H1 (cell line): ENCODE results near the gene CCDC117. TPM values are rescaled to one million over a fixed set of nuclear protein-coding genes. Genes with fewer than 3 reads are reported as not detected.

Source experiments
- BACH1 ChIP-seq: IDR thresholded peaks from 2 replicates; pipeline ENCODE4 v1.6.1; 2012; ENCODE audit warnings: low read length, improper control_type of control experiment
- BRCA1 ChIP-seq: IDR thresholded peaks from 2 replicates; pipeline ENCODE4 v1.6.1; 2012; ENCODE audit warnings: low read depth, low read length, improper control_type of control experiment
- CHD7 ChIP-seq: fragments of 300-600 bp; sonication (generic); IDR thresholded peaks from 2 replicates; pipeline ENCODE4 v1.7.1; 2012; ENCODE audit warnings: low read length, moderate library complexity, mild to moderate bottlenecking, inconsistent platforms; ENCODE audit not compliant: insufficient replicate concordance
- JUND ChIP-seq: IDR thresholded peaks from 2 replicates; pipeline ENCODE4 v1.6.1; 2011; ENCODE audit warnings: mild to moderate bottlenecking, improper control_type of control experiment, low read length
- RAD21 ChIP-seq, 2 experiments: IDR thresholded peaks in 1 of 2; conservative IDR thresholded peaks in 1 of 2; 2 replicates each; pipeline ENCODE4 v1.6.1; 2011; ENCODE audit warnings: low read depth in 2 of 2, low read length in 2 of 2, improper control_type of control experiment in 1 of 2, inconsistent platforms in 1 of 2, mild to moderate bottlenecking in 1 of 2, moderate library complexity in 1 of 2
- RFX5 ChIP-seq: IDR thresholded peaks from 2 replicates; pipeline ENCODE4 v1.6.1; 2011; ENCODE audit warnings: low read depth, low read length, improper control_type of control experiment, borderline replicate concordance
- TAF1 ChIP-seq: IDR thresholded peaks from 2 replicates; pipeline ENCODE4 v1.6.1; 2011; ENCODE audit warnings: mild to moderate bottlenecking, low read depth, low read length
- TBP ChIP-seq: IDR thresholded peaks from 2 replicates; pipeline ENCODE4 v1.6.1; 2011; ENCODE audit warnings: low read depth, low read length, improper control_type of control experiment
- polyA plus RNA-seq, 7 experiments: library from polyadenylated mRNA; depleted of rRNA in 3 of 7; stranded (reverse) in 5 of 7; unstranded in 2 of 7; fragments of >200 nt in 5 of 7; fragments of 200-250 nt in 2 of 7; gene quantifications; 1 replicate in 5 of 7; 2 replicates in 1 of 7; 4 replicates in 1 of 7; pipeline versions ENCODE4 v1.2.1 to v1.2.3, GENCODE V29; 2011 to 2013; ENCODE audit warnings: missing spikeins in 2 of 7, mixed read lengths in 2 of 7
- total RNA-seq: library from RNA; stranded (reverse); fragmentation: NEBNext Ultra II Directional; extraction: Animal tissue kit (Norgen Biotek cat#: 25700); gene quantifications from 2 replicates; pipeline ENCODE4 v1.2.1, GENCODE V29; 2021

CCDC117 gene
- total and polyA plus RNA-seq, 2 of the 8 experiments (the other 6 are each of a cell fraction or from before 2014, with no cell fraction given) = 9.1 to 43.1 TPM

- TF ChIP-seq CHD7 = no peak
- TF ChIP-seq RFX5 = no peak
- no peak for TF ChIP-seq BACH1
- no peak for TF ChIP-seq RAD21 (IDR thresholded peaks at IDR 0.05 in 1 of 2, conservative IDR thresholded peaks at IDR 0.05 in 1 of 2; ENCODE audit: low read depth in 2 of 2, low read length in 2 of 2)
- TF ChIP-seq TAF1 = no peak
- TF ChIP-seq BRCA1 = no peak
- TF ChIP-seq TBP = no peak
- no peak for TF ChIP-seq JUND
These were observed 63.2 kb downstream of the CCDC117 start (continued) for GRCh38 chr22:28835630-28836189.
